ENCODE results near the gene AFAP1L2. TPM values are rescaled to one million over a fixed set of nuclear protein-coding genes. Genes with fewer than 3 reads are reported as not detected.

Gene AFAP1L2
- total RNA-seq, 2 donors from 2014 or later: 5.8 to 6.3 TPM

DNA sequence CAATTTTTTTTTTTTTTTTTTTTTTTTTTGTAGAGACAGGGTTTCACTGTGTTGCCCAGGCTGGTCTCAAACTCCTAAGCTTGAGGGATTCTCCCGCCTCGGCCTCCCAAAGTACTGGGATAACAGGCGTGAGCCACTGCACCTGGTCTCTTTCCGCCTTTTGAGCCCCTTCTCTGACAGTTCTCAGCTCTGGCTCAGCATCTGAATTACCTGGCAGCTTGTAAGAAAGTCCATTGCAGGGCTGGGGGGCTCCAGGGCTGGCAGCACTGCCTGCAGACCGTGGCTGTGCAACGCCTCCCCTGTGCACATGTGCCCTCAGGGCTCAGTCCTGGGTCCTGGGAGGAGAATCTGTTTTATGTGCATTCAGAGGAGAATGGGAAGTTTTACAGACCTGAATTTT, 127.6 kb downstream of the AFAP1L2 start:
- no peak overlapping the region for H3K4me3 ChIP-seq
- no peak for DNase-seq (ENCODE audit: low spot score)
- no peaks in the 10 kb centered on the region for H3K27me3 ChIP-seq

DNA sequence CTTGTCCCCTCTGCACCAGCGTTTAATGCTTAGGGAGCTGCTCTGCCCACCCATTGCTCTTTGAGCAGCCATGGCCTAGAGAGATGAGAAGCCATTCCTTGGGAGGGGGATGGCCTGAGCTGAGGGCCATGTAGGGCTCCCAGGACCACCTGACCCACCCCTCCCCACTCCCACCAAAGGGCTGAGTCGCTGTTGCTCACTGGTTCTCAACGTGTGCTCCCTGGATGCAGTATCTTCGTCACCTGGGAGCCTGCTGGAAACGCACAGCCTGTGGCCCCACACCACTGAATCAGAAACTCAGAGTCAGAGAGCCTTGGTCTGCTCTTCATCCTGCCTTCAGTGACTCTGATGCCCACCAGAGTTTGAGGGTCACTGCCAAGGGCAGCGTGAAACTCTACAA, 128.2 kb downstream of the AFAP1L2 start:
- peaks cover 0 to 15% of the 10 kb centered on the region in 2 donors for H3K4me1 ChIP-seq
- no peak overlapping the region for H3K27ac ChIP-seq
- H3K36me3 ChIP-seq: no peaks in the 10 kb centered on the region
- no peaks in the 10 kb centered on the region for H3K9me3 ChIP-seq
- TF ChIP-seq, protein P1, sequence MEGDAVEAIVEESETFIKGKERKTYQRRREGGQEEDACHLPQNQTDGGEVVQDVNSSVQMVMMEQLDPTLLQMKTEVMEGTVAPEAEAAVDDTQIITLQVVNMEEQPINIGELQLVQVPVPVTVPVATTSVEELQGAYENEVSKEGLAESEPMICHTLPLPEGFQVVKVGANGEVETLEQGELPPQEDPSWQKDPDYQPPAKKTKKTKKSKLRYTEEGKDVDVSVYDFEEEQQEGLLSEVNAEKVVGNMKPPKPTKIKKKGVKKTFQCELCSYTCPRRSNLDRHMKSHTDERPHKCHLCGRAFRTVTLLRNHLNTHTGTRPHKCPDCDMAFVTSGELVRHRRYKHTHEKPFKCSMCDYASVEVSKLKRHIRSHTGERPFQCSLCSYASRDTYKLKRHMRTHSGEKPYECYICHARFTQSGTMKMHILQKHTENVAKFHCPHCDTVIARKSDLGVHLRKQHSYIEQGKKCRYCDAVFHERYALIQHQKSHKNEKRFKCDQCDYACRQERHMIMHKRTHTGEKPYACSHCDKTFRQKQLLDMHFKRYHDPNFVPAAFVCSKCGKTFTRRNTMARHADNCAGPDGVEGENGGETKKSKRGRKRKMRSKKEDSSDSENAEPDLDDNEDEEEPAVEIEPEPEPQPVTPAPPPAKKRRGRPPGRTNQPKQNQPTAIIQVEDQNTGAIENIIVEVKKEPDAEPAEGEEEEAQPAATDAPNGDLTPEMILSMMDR (IDR thresholded peaks at IDR 0.05): no peak
- DNase-seq (ENCODE audit: low spot score): no peak
- no peak overlapping the region for H3K4me3 ChIP-seq
- no peaks in the 10 kb centered on the region for H3K27me3 ChIP-seq

More for the DNA sequence above, 127.6 kb downstream of the AFAP1L2 start:
- TF ChIP-seq, protein P1 (IDR thresholded peaks at IDR 0.05): no peak
- H3K4me1 ChIP-seq: peaks cover 0 to 9% of the 10 kb centered on the region in 2 donors
- no peak overlapping the region for H3K27ac ChIP-seq
- no peaks in the 10 kb centered on the region for H3K9me3 ChIP-seq
- H3K36me3 ChIP-seq: no peaks in the 10 kb centered on the region

DNA sequence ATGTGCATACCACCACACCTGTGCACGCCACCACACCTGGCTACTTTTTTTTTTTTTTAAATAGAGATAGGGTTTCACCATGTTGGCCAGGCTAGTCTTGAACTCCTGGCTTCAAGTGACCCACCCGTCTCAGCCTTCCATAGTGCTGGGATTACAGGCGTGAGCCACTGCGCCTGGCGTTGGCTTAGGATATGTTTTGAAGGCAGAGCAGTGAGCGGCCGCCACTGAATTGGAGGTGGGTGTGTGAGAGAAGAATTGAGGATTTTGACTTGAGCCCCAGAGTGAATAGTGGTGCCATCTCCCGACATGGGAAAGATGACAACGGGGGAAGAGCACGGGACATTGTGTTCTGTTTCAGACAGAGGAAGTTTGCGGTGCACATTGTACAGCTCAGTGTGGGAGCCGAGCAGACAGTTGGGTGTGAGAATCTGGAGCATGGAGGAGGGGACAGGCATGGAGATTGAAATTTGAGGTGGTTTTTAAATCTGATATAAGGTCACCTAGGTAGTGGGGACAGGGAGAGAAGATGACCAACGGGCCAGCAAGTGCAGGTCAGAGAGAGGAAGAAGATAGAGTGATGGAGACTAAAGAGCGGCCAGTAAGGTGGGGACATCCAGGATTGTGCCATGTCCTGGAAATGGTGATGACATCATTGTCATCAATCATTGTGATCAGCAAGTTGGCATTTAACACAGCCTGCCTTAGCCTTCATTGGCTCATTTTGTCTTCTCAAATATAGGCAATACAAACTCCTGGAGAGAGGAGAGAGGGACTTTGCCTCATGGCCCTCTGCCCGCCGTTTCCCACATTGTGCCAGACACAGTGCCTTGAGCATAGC, 129.5 kb downstream of the AFAP1L2 start:
- Histone ChIP-seq H3K9me3 (no peaks in the 10 kb centered on the region), H3K36me3 (no peaks in the 10 kb centered on the region), H3K27me3 (no peaks in the 10 kb centered on the region), H3K4me1 (peaks cover 0 to 25% of the 10 kb centered on the region in 2 donors), H3K27ac (no peak overlapping the region), H3K4me3 (no peak overlapping the region)
- TF ChIP-seq, protein P1 (IDR thresholded peaks at IDR 0.05): no peak
- no peak for DNase-seq (ENCODE audit: low spot score)

DNA sequence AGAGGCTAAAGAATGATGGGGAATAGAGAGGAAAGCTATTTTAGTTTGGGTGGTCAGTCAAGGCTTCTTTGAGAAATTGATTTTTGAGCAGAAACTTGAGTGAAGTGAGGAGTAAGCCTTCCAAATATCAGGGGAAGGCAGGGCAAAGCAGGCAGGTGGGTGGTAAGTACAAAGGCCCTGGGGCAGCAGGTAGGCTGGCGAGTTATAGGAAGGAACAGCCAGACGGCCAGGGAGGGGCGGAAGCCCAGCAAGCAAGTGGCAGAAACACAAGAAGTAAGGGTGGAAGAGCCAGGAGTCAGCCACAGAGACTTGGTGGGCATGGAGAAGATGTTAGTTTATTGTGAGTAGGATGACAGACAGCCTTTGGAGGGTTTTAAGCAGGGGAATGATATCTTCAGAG, 130.4 kb downstream of the AFAP1L2 start:
- no peaks in the 10 kb centered on the region for H3K9me3 ChIP-seq
- H3K27ac ChIP-seq: no peak overlapping the region
- DNase-seq (ENCODE audit: low spot score): no peak
- H3K36me3 ChIP-seq: no peaks in the 10 kb centered on the region
- no peak overlapping the region for H3K4me3 ChIP-seq
- TF ChIP-seq, protein P1 (IDR thresholded peaks at IDR 0.05): no peak
- H3K4me1 ChIP-seq: peaks cover 0 to 25% of the 10 kb centered on the region in 2 donors
- H3K27me3 ChIP-seq: no peaks in the 10 kb centered on the region

DNA sequence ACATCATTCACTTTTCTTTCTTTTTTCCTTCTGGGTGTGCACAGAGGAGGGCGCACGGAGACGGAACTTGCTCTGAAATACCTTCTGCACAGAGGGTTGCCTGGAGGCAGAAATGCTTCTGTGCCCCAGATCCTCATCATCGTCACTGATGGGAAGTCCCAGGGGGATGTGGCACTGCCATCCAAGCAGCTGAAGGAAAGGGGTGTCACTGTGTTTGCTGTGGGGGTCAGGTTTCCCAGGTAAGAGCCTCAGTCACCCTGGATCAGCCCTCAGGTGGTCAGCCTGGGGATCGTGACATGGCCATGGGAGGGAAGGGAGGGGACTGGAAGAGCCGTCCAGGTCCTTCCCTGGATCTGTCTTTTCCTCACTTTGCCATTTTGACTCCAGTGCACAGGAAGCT, 131.6 kb downstream of the AFAP1L2 start:
- H3K4me3 ChIP-seq: no peak overlapping the region
- H3K36me3 ChIP-seq: no peaks in the 10 kb centered on the region
- H3K4me1 ChIP-seq: peaks cover 0 to 25% of the 10 kb centered on the region in 2 donors
- TF ChIP-seq, protein P1 (IDR thresholded peaks at IDR 0.05): no peak
- no peaks in the 10 kb centered on the region for H3K27me3 ChIP-seq
- DNase-seq (ENCODE audit: low spot score): no peak
- H3K27ac ChIP-seq: no peak overlapping the region
- no peaks in the 10 kb centered on the region for H3K9me3 ChIP-seq

Measured in right atrium auricular region (tissue), 2 donors.